ENCODE data around the gene PARP1.

DNA sequence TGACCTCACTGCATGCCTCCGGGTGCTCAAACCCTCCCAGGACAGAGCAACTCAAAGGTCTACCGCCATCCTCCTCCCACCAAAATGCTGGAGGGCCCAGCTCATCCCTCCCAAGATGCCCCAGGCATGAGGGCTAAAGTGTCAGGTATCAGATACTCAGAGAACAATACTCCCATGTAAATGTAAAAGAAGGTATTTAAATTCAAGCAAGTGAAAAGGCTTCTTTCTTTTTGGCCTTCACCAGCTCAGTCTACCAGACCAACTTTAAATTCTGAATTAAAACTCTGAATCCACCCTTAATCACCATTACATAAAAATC lies 3.0 kb downstream of the PARP1 start:
- TF ChIP-seq, protein P1, sequence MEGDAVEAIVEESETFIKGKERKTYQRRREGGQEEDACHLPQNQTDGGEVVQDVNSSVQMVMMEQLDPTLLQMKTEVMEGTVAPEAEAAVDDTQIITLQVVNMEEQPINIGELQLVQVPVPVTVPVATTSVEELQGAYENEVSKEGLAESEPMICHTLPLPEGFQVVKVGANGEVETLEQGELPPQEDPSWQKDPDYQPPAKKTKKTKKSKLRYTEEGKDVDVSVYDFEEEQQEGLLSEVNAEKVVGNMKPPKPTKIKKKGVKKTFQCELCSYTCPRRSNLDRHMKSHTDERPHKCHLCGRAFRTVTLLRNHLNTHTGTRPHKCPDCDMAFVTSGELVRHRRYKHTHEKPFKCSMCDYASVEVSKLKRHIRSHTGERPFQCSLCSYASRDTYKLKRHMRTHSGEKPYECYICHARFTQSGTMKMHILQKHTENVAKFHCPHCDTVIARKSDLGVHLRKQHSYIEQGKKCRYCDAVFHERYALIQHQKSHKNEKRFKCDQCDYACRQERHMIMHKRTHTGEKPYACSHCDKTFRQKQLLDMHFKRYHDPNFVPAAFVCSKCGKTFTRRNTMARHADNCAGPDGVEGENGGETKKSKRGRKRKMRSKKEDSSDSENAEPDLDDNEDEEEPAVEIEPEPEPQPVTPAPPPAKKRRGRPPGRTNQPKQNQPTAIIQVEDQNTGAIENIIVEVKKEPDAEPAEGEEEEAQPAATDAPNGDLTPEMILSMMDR (IDR thresholded peaks at IDR 0.05) = no peak
- TF ChIP-seq EZH2 (IDR thresholded peaks at IDR 0.05; ENCODE audit: borderline replicate concordance, insufficient read depth, low read depth, low read length, poor library complexity, severe bottlenecking) = no peak
